Glutamatergic neuron (in vitro differentiated cells): ENCODE results near the gene CEACAM19. TPM values are rescaled to one million over a fixed set of nuclear protein-coding genes. Genes with fewer than 3 reads are reported as not detected.

Experiments used
- DNase-seq: peaks from one replicate; pipeline ENCODE4 v3.0.0; 2022
- H3K27ac Mint-ChIP-seq: one replicate; pipeline ENCODE4 v1.8.0; 2020; ENCODE audit warnings: mild to moderate bottlenecking, mixed read lengths, inconsistent platforms; ENCODE audit not compliant: unreplicated experiment
- H3K27me3 Mint-ChIP-seq: one replicate; pipeline ENCODE4 v1.8.0; 2020; ENCODE audit warnings: mild to moderate bottlenecking, moderate library complexity, mixed read lengths, inconsistent platforms; ENCODE audit not compliant: unreplicated experiment
- H3K36me3 Mint-ChIP-seq: one replicate; pipeline ENCODE4 v1.8.0; 2020; ENCODE audit warnings: mild to moderate bottlenecking, mixed read lengths, inconsistent platforms; ENCODE audit not compliant: unreplicated experiment
- H3K4me1 Mint-ChIP-seq: one replicate; pipeline ENCODE4 v1.8.0; 2020; ENCODE audit warnings: mild to moderate bottlenecking, low read depth, mixed read lengths, inconsistent platforms; ENCODE audit not compliant: unreplicated experiment
- H3K4me3 Mint-ChIP-seq: one replicate; pipeline ENCODE4 v1.8.0; 2020; ENCODE audit warnings: mild to moderate bottlenecking, mixed read lengths, inconsistent platforms; ENCODE audit not compliant: unreplicated experiment
- H3K9me3 Mint-ChIP-seq: one replicate; pipeline ENCODE4 v1.8.0; 2020; ENCODE audit warnings: mild to moderate bottlenecking, moderate library complexity, mixed read lengths, inconsistent platforms; ENCODE audit not compliant: unreplicated experiment
- total RNA-seq: library from RNA; stranded (reverse); fragmentation: NEBNext Ultra II Directional; extraction: Animal tissue kit (Norgen Biotek cat#: 25700); gene quantifications from one replicate; pipeline ENCODE4 v1.2.1, GENCODE V29; 2021; ENCODE audit not compliant: unreplicated experiment
- TF ChIP-seq, protein P1 (sequence below): fragments of 200-600 bp; sonication (generic); IDR thresholded peaks from one replicate; pipeline ENCODE4 v1.5.0; 2021; ENCODE audit not compliant: partially characterized antibody, unreplicated experiment

The CEACAM19 gene
- total RNA-seq, 1 donor from 2014 or later = 1.5 TPM

DNA sequence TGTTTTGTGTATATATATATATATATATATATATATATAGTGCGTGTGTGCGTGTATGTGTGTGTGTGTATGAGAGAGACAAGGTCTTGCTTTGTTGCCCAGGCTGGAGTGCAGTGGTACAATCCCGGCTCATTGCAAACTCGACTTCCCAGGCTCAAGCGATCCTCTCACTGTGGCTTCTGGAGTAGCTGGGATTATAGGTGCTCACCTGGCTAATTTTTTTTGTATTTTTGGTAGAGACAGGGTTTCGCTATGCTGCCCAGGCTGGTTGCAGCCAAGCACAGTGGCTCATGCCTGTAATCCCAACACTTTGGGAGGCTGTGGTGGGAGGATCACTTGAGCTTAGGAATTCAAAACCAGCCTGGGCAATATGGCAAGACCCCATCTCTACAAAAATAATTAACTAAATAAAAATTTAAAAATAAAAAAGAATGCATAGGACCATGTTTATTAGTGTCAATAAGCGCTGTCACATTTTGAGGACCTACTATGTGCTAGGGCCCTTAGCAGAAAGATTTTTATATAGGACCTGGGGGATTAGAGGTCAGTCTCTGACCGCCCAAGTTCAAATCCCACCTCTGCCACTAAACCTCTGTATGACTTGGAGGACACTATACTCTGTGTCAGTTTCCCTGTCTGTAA is 25.8 kb upstream of the CEACAM19 start:
- Mint-ChIP-seq H3K4me3 (no peak overlapping the region), H3K27ac (no peak overlapping the region), H3K36me3 (no peaks in the 10 kb centered on the region), H3K27me3 (peaks cover 5% of the 10 kb centered on the region), H3K4me1 (no peaks in the 10 kb centered on the region), H3K9me3 (peaks cover 2% of the 10 kb centered on the region)
- no peak for DNase-seq
- TF ChIP-seq, protein P1, sequence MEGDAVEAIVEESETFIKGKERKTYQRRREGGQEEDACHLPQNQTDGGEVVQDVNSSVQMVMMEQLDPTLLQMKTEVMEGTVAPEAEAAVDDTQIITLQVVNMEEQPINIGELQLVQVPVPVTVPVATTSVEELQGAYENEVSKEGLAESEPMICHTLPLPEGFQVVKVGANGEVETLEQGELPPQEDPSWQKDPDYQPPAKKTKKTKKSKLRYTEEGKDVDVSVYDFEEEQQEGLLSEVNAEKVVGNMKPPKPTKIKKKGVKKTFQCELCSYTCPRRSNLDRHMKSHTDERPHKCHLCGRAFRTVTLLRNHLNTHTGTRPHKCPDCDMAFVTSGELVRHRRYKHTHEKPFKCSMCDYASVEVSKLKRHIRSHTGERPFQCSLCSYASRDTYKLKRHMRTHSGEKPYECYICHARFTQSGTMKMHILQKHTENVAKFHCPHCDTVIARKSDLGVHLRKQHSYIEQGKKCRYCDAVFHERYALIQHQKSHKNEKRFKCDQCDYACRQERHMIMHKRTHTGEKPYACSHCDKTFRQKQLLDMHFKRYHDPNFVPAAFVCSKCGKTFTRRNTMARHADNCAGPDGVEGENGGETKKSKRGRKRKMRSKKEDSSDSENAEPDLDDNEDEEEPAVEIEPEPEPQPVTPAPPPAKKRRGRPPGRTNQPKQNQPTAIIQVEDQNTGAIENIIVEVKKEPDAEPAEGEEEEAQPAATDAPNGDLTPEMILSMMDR = no peak

DNA sequence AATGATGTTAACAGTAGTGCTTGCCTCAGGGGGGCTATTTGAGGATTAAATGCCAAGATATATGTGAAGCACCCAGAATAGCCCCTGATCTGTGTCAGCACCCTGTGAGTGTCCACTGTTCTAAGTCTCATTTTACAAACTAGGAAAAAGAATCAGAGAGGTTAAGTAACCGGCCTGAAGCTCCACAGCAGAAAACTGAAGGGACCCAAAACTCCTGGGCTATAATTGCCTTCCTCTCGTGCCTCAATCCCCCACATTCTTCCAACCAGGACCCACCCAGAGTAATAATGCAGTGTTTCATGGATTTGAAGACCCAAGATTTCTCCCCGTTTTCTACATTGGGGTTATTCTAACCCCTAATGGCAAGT is 25.2 kb upstream of the CEACAM19 start:
- no peak overlapping the region for H3K4me3 Mint-ChIP-seq
- no peak overlapping the region for H3K27ac Mint-ChIP-seq
- TF ChIP-seq, protein P1 = no peak
- peaks cover 5% of the 10 kb centered on the region for H3K27me3 Mint-ChIP-seq
- no peaks in the 10 kb centered on the region for H3K36me3 Mint-ChIP-seq
- H3K9me3 Mint-ChIP-seq = peaks cover 2% of the 10 kb centered on the region
- no peaks in the 10 kb centered on the region for H3K4me1 Mint-ChIP-seq
- no peak for DNase-seq

DNA sequence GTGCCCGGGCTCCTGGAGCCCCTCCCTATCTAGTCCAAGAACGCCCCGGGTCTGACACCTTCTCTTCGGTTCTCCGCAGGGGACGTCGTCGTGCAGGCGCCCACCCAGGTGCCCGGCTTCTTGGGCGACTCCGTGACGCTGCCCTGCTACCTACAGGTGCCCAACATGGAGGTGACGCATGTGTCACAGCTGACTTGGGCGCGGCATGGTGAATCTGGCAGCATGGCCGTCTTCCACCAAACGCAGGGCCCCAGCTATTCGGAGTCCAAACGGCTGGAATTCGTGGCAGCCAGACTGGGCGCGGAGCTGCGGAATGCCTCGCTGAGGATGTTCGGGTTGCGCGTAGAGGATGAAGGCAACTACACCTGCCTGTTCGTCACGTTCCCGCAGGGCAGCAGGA is 24.1 kb upstream of the CEACAM19 start:
- H3K27ac Mint-ChIP-seq = no peak overlapping the region
- H3K27me3 Mint-ChIP-seq = peaks cover 5% of the 10 kb centered on the region
- H3K9me3 Mint-ChIP-seq = peaks cover 2% of the 10 kb centered on the region
- TF ChIP-seq, protein P1 = no peak
- no peaks in the 10 kb centered on the region for H3K4me1 Mint-ChIP-seq
- no peak overlapping the region for H3K4me3 Mint-ChIP-seq
- no peak for DNase-seq
- no peaks in the 10 kb centered on the region for H3K36me3 Mint-ChIP-seq

DNA sequence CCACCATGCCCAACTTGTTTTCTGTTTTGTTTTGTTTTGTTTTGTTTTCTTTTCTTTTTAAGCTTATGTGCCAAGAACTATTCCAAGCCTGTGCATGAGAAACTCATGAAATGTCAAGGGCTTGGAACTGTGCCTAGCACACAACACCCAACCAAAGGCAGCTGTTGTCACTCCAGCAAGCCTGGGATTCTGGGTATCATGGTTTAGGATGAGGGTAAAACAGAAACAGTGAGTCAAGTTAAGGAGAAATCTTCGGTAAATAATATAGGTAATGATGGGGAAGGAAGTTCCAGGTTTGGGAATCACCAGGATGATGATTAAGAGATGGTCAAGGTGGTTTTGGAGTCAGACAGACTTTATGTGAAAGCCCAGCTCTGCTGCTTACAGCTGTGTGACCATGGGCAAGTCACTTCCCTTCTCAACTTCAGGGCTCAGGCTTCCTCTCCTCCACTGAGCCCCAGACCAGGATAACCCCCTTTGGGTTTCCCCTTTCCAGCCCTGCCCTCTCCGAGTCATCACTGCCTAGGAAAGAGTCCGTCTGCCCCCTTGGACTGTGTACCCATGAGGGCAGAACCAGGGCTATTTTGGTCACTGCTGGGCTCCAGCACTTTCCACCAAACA is 22.5 kb upstream of the CEACAM19 start:
- DNase-seq = no peak
- H3K27me3 Mint-ChIP-seq = peaks cover 2% of the 10 kb centered on the region
- H3K36me3 Mint-ChIP-seq = no peaks in the 10 kb centered on the region
- H3K9me3 Mint-ChIP-seq = peaks cover 2% of the 10 kb centered on the region
- no peaks in the 10 kb centered on the region for H3K4me1 Mint-ChIP-seq
- TF ChIP-seq, protein P1 = no peak
- H3K27ac Mint-ChIP-seq = no peak overlapping the region
- H3K4me3 Mint-ChIP-seq = no peak overlapping the region

- H3K27ac Mint-ChIP-seq = no peak overlapping the region
- H3K4me1 Mint-ChIP-seq = no peaks in the 10 kb centered on the region
These were observed 21.6 kb upstream of the CEACAM19 start for GRCh38 chr19:44649578-44650145.

More at GRCh38 chr19:44649578-44650145, 21.6 kb upstream of the CEACAM19 start:
- Mint-ChIP-seq H3K9me3 (no peaks in the 10 kb centered on the region), H3K27me3 (peaks cover under 1% of the 10 kb centered on the region), H3K4me3 (no peak overlapping the region), H3K36me3 (no peaks in the 10 kb centered on the region)
- DNase-seq = no peak
- TF ChIP-seq, protein P1 = no peak
